Astrocyte of the cerebellum (primary cell): ENCODE measurements around the gene CCDC78.
"Not testable (repeated sequence)": the region's sequence is repeated elsewhere in the genome, so short reads cannot be mapped to it uniquely, and the experiment has no call there.

ENCODE experiments used
- DNase-seq: peaks from one replicate; pipeline ENCODE4 v3.0.0-alpha.2; 2011; ENCODE audit warnings: low read depth
- H3K4me3 ChIP-seq: 2 replicates; pipeline ENCODE4 v1.5.1; 2011; ENCODE audit warnings: mild to moderate bottlenecking, low read depth, low read length, moderate library complexity
- CTCF ChIP-seq: IDR thresholded peaks from 2 replicates; pipeline ENCODE4 v1.5.1; 2012; ENCODE audit warnings: low read length, low read depth, moderate library complexity, mild to moderate bottlenecking; ENCODE audit errors: missing control alignments
- in situ Hi-C: cut with HindIII; loops from 2 replicates; pipeline ENCODE4 v1.10.0; 2017; ENCODE audit warnings: low sequenced_read_pairs

The CCDC78 gene

GRCh38 chr16:760545-761343 is 34.5 kb upstream of the CCDC78 start, which contains the start of gene MSLN:
Gene MSLN, plus strand, starts transcription at chr16:760734. Its CDS starts 1,947 bp downstream, at chr16:762681.
- TF ChIP-seq CTCF: no peak
- in situ Hi-C loops: no loop called here
- no peak for DNase-seq
- no peak within 1 kb of the TSS for H3K4me3 ChIP-seq

GRCh38 chr16:760065-760464 is 33.8 kb upstream of the CCDC78 start:
- H3K4me3 ChIP-seq: no peak overlapping the region

GRCh38 chr16:759110-759910 is 33.1 kb upstream of the CCDC78 start:
- TF ChIP-seq CTCF: no peak
- no peak overlapping the region for H3K4me3 ChIP-seq
- in situ Hi-C loops: no loop called here
- DNase-seq: no peak

More at GRCh38 chr16:760065-760464, 33.8 kb upstream of the CCDC78 start:
- DNase-seq: no peak
- in situ Hi-C loops: no loop called here
- TF ChIP-seq CTCF: no peak

GRCh38 chr16:756428-756827 is 30.2 kb upstream of the CCDC78 start:
- in situ Hi-C loops: no loop called here
- DNase-seq: no peak
- no peak overlapping the region for H3K4me3 ChIP-seq
- no peak for TF ChIP-seq CTCF

- in situ Hi-C loops: no loop called here
- DNase-seq: no peak
- H3K4me3 ChIP-seq: no peak overlapping the region
- no peak for TF ChIP-seq CTCF
Observed at GRCh38 chr16:754656-755055, 28.4 kb upstream of the CCDC78 start.

- DNase-seq, H3K4me3 ChIP-seq, in situ Hi-C loops: not testable (repeated sequence)
Observed at GRCh38 chr16:754121-754607, 27.9 kb upstream of the CCDC78 start.

GRCh38 chr16:752007-752312 is 25.7 kb upstream of the CCDC78 start:
- H3K4me3 ChIP-seq: no peak overlapping the region
- no peak for TF ChIP-seq CTCF
- no peak for DNase-seq
- in situ Hi-C loops: no loop called here
